ENCODE measurements around the gene LMAN1.
A peak's percentile ranks its signal among the peaks of the same experiment; 100 is the strongest.

Gene LMAN1

DNA sequence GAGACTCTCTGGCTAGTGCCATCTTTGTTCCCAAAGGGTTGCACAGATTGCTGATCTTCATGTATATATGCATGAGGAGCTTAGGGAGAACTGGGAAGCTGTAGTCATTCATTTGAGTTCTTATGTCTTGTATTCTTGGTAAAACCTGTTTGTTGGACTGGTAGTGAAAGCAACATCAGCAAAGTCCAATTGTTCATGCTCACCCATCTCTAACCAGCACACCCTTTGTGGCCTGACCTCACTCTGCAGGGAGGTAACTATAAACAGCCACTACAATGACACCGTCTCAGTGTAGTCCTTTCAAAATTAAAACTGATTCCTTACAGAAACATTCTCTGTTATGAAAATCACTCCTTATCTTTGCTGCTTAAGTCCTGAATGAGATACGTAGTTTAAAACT lies 13.9 kb upstream of the LMAN1 start:
- no peak overlapping the region for H3K4me3 ChIP-seq (ENCODE audit: low read depth, low read length)
- TF ChIP-seq, protein P1, sequence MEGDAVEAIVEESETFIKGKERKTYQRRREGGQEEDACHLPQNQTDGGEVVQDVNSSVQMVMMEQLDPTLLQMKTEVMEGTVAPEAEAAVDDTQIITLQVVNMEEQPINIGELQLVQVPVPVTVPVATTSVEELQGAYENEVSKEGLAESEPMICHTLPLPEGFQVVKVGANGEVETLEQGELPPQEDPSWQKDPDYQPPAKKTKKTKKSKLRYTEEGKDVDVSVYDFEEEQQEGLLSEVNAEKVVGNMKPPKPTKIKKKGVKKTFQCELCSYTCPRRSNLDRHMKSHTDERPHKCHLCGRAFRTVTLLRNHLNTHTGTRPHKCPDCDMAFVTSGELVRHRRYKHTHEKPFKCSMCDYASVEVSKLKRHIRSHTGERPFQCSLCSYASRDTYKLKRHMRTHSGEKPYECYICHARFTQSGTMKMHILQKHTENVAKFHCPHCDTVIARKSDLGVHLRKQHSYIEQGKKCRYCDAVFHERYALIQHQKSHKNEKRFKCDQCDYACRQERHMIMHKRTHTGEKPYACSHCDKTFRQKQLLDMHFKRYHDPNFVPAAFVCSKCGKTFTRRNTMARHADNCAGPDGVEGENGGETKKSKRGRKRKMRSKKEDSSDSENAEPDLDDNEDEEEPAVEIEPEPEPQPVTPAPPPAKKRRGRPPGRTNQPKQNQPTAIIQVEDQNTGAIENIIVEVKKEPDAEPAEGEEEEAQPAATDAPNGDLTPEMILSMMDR (IDR thresholded peaks at IDR 0.05; ENCODE audit: insufficient read depth, low read length, missing control alignments) = no peak
- DNase-seq (ENCODE audit: low read depth, low spot score) = no peak
- ChIA-PET POLR2A (no interaction called here), CTCF (interaction anchor here (6.9 kb wide), 1 partner anchor 30 kb away, joined by 24 read pairs; no protein-coding TSS in a partner anchor)

DNA sequence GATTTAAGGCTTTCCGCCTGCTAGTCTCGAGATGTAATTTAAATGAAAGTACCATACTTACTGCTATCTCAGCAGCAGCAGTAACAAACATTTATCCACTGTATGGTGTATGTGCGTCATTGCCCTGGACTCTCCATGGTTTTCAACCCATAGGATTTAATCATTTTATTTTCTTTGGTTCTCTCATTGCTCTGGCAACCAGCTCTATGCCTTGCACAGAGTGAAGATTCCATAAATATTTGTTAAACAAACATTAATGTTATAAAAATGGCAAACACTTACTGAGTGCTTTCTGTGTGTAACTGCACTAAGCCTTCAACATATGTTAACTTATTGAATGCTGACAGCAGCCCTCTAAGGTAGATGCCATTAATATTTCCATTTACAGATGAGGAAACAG lies 1.3 kb upstream of the LMAN1 start:
- TF ChIP-seq, protein P1 (IDR thresholded peaks at IDR 0.05; ENCODE audit: insufficient read depth, low read length, missing control alignments) = no peak
- H3K4me3 ChIP-seq (ENCODE audit: low read depth, low read length) = no peak overlapping the region
- POLR2A ChIA-PET = no interaction called here
- CTCF ChIA-PET = no interaction called here
- no peak for DNase-seq (ENCODE audit: low read depth, low spot score)

DNA sequence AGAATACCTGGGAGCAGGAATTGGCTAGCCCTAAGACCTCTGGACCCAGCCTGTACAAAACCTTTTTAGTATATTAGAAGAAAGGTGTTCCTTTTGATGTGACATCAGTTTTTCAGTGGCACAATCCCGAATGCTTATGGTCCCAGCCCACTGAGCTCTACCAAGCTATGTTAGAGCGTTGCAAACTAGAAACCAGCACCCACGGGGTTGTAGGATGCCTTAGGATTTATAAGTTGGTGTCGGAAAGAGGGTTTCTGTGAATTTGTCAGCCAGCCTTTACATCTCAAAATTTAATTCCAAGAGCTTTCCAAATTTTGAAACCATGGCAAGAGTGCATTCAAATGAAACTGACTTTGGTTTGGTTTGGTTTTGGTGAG lies 499 bp upstream of the LMAN1 start:
- DNase-seq (ENCODE audit: low read depth, low spot score) = no peak
- CTCF ChIA-PET = interaction anchor here (0.7 to 1.3 kb wide), 6 partner anchors 11 to 464 kb away, joined by 3 to 4 read pairs (median 3); no protein-coding TSS in a partner anchor
- TF ChIP-seq, protein P1 (IDR thresholded peaks at IDR 0.05; ENCODE audit: insufficient read depth, low read length, missing control alignments) = no peak
- peak overlapping the region; percentile 59 for H3K4me3 ChIP-seq (ENCODE audit: low read depth, low read length)
- POLR2A ChIA-PET = interaction anchor here (0.6 to 0.9 kb wide), 2 partner anchors 29 to 96 kb away, joined by 3 read pairs; no protein-coding TSS in a partner anchor

DNA sequence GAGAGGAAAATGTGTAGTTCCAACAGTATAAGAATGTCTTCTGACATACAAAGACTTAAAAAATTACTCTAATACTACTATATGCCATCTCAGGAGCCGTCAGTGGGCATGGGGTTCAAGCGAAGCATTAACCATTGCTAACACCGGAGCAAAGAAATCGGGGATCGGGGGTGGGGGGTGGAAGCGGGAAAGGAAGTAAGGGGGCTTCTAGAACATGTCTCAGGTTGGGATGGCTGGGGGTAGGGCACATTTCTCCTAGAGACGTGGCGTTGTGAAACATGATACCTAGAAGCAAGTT lies 702 bp downstream of the LMAN1 start:
- TF ChIP-seq, protein P1 (IDR thresholded peaks at IDR 0.05; ENCODE audit: insufficient read depth, low read length, missing control alignments) = no peak
- CTCF ChIA-PET = no interaction called here
- DNase-seq (ENCODE audit: low read depth, low spot score) = no peak
- peak overlapping the region; percentile 91 for H3K4me3 ChIP-seq (ENCODE audit: low read depth, low read length)
- POLR2A ChIA-PET = no interaction called here

DNA sequence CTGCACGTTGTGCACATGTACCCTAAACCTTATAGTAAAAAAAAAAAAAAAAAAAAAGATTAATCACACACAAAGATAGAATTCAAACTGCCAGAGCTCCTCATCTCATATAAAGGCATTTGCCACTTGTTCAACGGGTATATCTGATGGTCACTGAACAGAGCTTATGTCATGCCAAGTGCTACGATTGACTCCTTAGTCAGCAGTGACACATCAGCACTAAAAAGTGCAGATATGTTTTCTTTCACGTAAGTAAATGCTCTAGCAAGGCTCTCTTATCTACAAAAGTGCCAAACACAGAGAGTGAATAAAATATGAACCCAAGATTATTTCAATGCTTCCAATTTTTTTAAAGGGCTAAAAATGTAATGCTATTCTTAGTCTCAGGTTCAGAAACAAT lies 1.1 kb downstream of the LMAN1 start:
- ChIA-PET POLR2A (no interaction called here), CTCF (interaction anchor here (1.0 kb wide), 1 partner anchor 45 kb away, joined by 5 read pairs; no protein-coding TSS in a partner anchor)
- peak; percentile 46 for DNase-seq (ENCODE audit: low read depth, low spot score)
- TF ChIP-seq, protein P1 (IDR thresholded peaks at IDR 0.05; ENCODE audit: insufficient read depth, low read length, missing control alignments) = no peak
- peak overlapping the region; percentile 91 for H3K4me3 ChIP-seq (ENCODE audit: low read depth, low read length)

DNA sequence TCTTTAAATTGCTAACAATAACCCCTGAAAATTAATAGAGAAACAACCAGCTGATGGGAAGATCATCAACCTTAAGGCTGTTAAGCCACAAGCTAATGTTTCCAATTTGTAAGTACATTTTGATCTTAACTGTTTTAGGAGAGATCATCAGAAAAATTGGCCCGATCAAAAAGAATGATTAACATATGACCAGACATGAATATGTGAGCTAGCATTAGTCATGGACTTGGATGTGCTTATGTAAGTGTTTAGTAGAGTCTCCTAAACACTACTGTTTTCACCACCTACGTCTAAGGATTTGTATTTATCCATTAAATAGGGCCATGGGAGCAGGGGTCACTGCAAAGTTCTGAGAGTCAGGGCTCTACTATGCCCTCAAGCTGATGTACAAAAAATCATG lies 4.3 kb downstream of the LMAN1 start:
- no peak overlapping the region for H3K4me3 ChIP-seq (ENCODE audit: low read depth, low read length)
- ChIA-PET CTCF (interaction anchor here (0.9 to 2.5 kb wide), 5 partner anchors 18 to 106 kb away, joined by 3 to 19 read pairs (median 5); no protein-coding TSS in a partner anchor), POLR2A (no interaction called here)
- DNase-seq (ENCODE audit: low read depth, low spot score) = no peak
- TF ChIP-seq, protein P1 (IDR thresholded peaks at IDR 0.05; ENCODE audit: insufficient read depth, low read length, missing control alignments) = no peak

All from AG04449 (cell line).